Esophagus squamous epithelium (tissue), 4 donors: ENCODE results near the gene CCDC171.

Source experiments
- POLR2A ChIP-seq, 4 donors: fragments of 450-650 bp; IDR thresholded peaks; one replicate each; pipeline ENCODE4 v1.6.1; 2017; ENCODE audit warnings: antibody characterized with exemption in 4 of 4, mild to moderate bottlenecking in 4 of 4, moderate library complexity in 3 of 4
- TF ChIP-seq, protein P1 (sequence below), 6 experiments: fragments of 450-650 bp in 4 of 6; fragments of 200-600 bp in 2 of 6; sonication (generic) in 2 of 6; IDR thresholded peaks; one replicate each; pipeline ENCODE4 v1.5.1; 2016 to 2019; ENCODE audit warnings: antibody characterized with exemption in 6 of 6, mild to moderate bottlenecking in 4 of 6, moderate library complexity in 4 of 6

GRCh38 chr9:16012621-16013020, 459.8 kb downstream of the CCDC171 start:
- TF ChIP-seq, protein P1, sequence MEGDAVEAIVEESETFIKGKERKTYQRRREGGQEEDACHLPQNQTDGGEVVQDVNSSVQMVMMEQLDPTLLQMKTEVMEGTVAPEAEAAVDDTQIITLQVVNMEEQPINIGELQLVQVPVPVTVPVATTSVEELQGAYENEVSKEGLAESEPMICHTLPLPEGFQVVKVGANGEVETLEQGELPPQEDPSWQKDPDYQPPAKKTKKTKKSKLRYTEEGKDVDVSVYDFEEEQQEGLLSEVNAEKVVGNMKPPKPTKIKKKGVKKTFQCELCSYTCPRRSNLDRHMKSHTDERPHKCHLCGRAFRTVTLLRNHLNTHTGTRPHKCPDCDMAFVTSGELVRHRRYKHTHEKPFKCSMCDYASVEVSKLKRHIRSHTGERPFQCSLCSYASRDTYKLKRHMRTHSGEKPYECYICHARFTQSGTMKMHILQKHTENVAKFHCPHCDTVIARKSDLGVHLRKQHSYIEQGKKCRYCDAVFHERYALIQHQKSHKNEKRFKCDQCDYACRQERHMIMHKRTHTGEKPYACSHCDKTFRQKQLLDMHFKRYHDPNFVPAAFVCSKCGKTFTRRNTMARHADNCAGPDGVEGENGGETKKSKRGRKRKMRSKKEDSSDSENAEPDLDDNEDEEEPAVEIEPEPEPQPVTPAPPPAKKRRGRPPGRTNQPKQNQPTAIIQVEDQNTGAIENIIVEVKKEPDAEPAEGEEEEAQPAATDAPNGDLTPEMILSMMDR (IDR thresholded peaks at IDR 0.05) = no peak
- no peak for TF ChIP-seq POLR2A (IDR thresholded peaks at IDR 0.05)
